Ishikawa (cell line): ENCODE measurements around the gene CD99L2.

Experiments used
- CEBPB ChIP-seq: IDR thresholded peaks from 2 replicates; pipeline ENCODE4 v1.6.1; 2012
- CREB1 ChIP-seq: IDR thresholded peaks from 2 replicates; pipeline ENCODE4 v1.6.1; 2012; ENCODE audit warnings: low read depth
- EGR1 ChIP-seq: IDR thresholded peaks from 2 replicates; pipeline ENCODE4 v1.6.1; 2012
- EP300 ChIP-seq: IDR thresholded peaks from 2 replicates; pipeline ENCODE4 v1.6.1; 2012; ENCODE audit warnings: borderline replicate concordance
- FOXM1 ChIP-seq: IDR thresholded peaks from 2 replicates; pipeline ENCODE4 v1.6.1; 2012; ENCODE audit warnings: low read depth, borderline replicate concordance
- NFIC ChIP-seq: IDR thresholded peaks from 2 replicates; pipeline ENCODE4 v1.6.1; 2012
- RAD21 ChIP-seq: IDR thresholded peaks from 2 replicates; pipeline ENCODE4 v1.6.1; 2012; ENCODE audit warnings: low read depth
- TAF1 ChIP-seq: IDR thresholded peaks from 2 replicates; pipeline ENCODE4 v1.6.1; 2012; ENCODE audit warnings: low read depth, mild to moderate bottlenecking
- TCF12 ChIP-seq: IDR thresholded peaks from 2 replicates; pipeline ENCODE4 v1.6.1; 2012; ENCODE audit warnings: low read depth
- TEAD4 ChIP-seq: IDR thresholded peaks from 2 replicates; pipeline ENCODE4 v1.6.1; 2012
- YY1 ChIP-seq: IDR thresholded peaks from 2 replicates; pipeline ENCODE4 v1.6.1; 2012; ENCODE audit warnings: low read depth
- ZBTB7A ChIP-seq: IDR thresholded peaks from 2 replicates; pipeline ENCODE4 v1.6.1; 2012; ENCODE audit warnings: low read depth
- TF ChIP-seq, protein P1 (sequence below): IDR thresholded peaks from 2 replicates; pipeline ENCODE4 v1.6.1; 2012; ENCODE audit warnings: low read depth, mild to moderate bottlenecking
- TF ChIP-seq, protein P2 (sequence below): IDR thresholded peaks from 2 replicates; pipeline ENCODE4 v1.6.1; 2012
- TF ChIP-seq, protein P3 (sequence below): IDR thresholded peaks from 2 replicates; pipeline ENCODE4 v1.6.1; 2012

The CD99L2 gene

DNA sequence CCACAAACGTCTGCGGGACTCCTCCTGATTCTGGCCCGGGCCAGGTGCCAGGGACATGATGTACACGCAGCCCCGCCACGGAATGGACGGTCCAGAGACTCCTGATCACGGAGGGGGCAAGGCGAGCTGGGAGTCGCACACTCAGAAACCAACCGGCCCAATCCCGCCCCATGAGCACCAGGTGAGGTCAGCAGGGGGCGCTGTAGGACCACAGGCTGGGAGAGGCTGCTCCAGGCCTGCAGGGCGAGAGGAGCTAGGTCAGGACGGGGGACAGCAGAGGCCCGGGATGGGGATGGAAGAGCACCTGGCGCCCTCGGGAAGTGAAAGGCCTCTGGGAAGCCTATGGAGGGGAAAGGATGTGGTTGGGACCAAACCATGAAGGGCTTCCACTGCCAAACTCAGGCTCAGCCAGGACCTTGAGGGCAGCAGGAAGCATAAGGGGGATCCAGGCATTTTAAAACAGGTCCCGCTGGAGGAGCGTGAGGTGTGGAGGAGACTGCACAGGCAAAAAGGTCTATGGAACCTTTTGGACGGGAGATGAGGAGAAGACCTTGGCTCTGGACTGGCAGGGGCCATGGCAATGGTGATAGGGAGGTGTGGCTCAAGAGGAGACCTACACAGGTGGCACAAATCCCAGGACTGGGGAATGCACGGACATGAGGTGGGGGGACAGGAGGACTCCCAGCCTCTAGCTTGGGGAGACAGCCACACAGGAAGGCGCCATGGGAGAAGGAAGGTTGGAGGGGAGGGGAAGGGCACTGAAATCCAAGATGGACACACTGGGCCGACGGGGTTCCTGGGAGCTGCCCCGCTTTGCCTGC lies 126.1 kb downstream of the CD99L2 start:
- TF ChIP-seq, protein P1, sequence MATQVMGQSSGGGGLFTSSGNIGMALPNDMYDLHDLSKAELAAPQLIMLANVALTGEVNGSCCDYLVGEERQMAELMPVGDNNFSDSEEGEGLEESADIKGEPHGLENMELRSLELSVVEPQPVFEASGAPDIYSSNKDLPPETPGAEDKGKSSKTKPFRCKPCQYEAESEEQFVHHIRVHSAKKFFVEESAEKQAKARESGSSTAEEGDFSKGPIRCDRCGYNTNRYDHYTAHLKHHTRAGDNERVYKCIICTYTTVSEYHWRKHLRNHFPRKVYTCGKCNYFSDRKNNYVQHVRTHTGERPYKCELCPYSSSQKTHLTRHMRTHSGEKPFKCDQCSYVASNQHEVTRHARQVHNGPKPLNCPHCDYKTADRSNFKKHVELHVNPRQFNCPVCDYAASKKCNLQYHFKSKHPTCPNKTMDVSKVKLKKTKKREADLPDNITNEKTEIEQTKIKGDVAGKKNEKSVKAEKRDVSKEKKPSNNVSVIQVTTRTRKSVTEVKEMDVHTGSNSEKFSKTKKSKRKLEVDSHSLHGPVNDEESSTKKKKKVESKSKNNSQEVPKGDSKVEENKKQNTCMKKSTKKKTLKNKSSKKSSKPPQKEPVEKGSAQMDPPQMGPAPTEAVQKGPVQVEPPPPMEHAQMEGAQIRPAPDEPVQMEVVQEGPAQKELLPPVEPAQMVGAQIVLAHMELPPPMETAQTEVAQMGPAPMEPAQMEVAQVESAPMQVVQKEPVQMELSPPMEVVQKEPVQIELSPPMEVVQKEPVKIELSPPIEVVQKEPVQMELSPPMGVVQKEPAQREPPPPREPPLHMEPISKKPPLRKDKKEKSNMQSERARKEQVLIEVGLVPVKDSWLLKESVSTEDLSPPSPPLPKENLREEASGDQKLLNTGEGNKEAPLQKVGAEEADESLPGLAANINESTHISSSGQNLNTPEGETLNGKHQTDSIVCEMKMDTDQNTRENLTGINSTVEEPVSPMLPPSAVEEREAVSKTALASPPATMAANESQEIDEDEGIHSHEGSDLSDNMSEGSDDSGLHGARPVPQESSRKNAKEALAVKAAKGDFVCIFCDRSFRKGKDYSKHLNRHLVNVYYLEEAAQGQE = no peak
- peak; percentile 91 for TF ChIP-seq RAD21

DNA sequence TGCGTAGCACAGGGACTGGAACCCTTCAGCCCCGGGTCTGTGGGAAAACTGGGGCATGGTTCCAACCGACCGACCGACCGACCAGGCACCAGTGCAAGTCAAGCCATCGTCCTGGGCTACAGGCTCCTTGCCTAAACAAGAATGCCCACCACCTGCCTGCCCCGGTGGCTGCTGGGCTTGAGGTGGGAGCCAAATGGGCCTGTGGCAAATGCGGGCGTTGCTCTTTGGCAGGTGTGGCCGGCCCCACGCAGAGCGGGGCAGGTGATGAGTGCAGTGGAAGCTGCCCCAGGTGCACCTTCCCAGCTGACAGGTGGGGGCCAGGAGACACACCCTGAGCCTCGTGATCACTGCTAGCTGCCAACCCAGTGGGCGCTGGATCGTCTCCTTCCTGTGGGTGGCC lies 127.4 kb downstream of the CD99L2 start:
- TF ChIP-seq ZBTB7A (no peak), CEBPB (no peak)

DNA sequence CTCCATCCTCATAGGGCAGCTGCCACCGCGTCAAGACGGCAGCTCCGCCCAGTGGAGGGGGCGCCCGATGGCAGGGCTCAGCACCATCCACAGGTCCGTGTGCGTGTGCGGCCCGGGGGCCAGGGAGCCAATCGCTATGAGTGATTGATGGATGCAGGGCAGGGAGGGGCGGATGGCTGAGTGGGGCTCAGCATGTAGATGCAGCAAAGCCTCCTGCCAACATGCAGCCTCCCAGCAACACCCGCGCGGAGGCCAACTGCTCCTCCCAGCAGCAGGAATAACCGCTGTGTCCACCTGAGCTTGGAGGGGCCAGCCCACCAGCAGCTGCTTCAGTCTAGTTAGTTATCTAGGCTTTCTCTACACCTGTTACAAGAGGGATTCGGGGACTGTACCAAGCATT lies 127.8 kb downstream of the CD99L2 start:
- TF ChIP-seq EP300 = no peak
- TF ChIP-seq TAF1 = no peak

DNA sequence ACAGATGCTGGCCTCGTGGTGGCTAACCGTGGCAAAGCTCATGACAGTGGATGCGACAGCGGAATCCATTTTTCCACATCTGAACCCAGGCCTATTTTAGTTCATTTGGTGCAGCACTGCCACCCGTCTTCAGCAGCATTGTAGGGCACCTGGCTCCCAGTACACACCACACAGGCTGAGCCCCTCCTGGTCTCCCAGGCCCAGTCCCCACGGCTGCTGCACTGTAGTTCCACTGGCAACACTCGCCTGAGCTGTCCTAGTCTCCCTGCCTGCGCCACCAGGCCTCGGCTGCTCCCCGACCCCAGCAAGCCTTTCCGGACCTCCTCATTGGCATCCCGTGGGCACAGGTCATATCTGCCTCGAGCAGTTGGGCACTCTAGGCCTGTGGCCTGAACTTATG lies 129.1 kb downstream of the CD99L2 start:
- TF ChIP-seq RAD21 = no peak
- TF ChIP-seq TCF12 = no peak

DNA sequence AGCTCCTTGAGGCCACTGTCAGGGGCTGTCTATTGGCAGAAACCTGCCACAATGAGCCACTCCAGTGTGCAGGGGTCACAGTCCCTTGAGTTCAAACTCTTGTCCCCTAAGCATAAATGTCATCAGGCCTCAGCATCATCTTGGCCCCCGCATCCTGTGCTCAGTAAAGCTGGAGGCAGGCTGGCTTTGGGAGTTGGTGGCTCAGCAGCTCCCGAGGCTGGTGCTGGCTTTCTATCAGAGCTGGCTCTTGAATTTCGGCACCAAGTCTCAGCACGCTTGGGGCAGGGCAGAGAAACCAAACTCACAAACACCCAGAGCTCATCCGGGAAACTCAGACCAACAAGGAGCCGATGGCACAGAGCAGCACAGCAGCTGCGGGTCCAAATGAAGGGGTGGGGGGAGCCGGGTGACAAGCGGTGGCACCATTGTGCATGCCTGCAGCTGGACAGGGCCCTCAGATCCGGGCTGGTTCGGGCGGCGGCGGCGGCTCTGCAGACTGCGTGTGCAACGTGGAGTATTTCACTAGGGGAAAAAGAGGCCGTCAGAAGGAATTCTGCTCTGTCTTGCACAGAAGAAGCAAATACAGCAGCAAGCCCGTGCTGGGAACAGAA lies 129.8 kb downstream of the CD99L2 start:
- TF ChIP-seq CREB1 (no peak), EP300 (no peak), YY1 (no peak), FOXM1 (no peak), CEBPB (no peak), TCF12 (no peak), ZBTB7A (no peak), EGR1 (no peak), TAF1 (no peak), RAD21 (no peak), TEAD4 (no peak), NFIC (no peak)
- TF ChIP-seq, protein P2, sequence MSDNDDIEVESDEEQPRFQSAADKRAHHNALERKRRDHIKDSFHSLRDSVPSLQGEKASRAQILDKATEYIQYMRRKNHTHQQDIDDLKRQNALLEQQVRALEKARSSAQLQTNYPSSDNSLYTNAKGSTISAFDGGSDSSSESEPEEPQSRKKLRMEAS = no peak
- TF ChIP-seq, protein P1 = no peak
- TF ChIP-seq, protein P3, sequence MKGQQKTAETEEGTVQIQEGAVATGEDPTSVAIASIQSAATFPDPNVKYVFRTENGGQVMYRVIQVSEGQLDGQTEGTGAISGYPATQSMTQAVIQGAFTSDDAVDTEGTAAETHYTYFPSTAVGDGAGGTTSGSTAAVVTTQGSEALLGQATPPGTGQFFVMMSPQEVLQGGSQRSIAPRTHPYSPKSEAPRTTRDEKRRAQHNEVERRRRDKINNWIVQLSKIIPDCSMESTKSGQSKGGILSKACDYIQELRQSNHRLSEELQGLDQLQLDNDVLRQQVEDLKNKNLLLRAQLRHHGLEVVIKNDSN = no peak

DNA sequence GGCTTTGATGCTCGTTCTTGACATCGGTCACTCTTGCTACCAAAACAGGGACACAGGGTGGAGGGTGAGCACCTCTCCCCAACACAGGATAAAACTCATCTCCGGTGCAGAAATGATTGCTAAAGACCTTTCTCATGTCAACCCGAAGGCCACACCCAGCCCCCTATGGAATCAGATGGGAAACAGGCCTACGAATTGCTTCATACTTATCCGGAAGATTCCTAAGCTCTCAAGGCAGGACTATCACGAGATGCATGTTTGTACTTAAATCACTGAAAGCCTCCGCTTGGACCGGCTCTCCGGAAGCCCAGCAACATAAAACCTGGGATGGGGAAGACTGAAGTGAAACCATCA lies 130.4 kb downstream of the CD99L2 start:
- TF ChIP-seq, protein P3 = no peak
- TF ChIP-seq CEBPB = no peak
- no peak for TF ChIP-seq YY1
- no peak for TF ChIP-seq NFIC
- no peak for TF ChIP-seq TEAD4
- no peak for TF ChIP-seq EP300
- no peak for TF ChIP-seq RAD21
- TF ChIP-seq TAF1 = no peak
- no peak for TF ChIP-seq TCF12
- TF ChIP-seq EGR1 = no peak
- no peak for TF ChIP-seq FOXM1
- TF ChIP-seq, protein P1 = no peak
- TF ChIP-seq CREB1 = no peak
- TF ChIP-seq ZBTB7A = no peak
- TF ChIP-seq, protein P2 = no peak
